Measurements from ENCODE around the gene GINS2.

DNA sequence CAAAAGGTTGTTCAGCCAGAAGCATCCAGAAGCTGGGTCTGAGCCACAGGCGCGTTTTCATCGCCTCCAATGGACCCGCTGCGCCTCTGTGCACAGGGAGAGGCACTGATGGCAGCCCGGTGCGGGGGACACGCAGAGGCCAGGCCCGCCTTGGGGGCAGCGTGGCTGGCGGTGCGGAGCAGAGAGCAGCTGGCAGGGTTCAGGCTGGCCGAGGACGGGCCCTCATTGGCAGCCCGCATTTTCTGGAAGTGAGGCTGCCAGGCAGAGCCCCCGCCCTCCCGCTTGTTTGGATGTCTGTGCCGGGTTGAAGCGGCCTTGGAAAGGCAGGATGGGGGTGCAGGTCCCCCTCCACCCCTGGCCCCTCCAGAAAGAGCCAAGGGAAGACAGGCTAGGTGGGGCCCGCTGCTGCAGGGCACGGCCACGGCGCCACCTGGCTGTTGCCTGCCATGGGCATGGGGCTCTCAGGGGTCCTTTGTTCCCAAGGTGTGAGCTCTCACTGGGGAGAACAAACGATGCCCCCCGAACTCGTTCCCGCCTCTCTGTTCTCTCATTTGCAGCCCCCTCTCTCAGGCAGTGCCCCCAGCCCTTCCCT is 56.9 kb downstream of the GINS2 start:
- TF ChIP-seq, protein P1, sequence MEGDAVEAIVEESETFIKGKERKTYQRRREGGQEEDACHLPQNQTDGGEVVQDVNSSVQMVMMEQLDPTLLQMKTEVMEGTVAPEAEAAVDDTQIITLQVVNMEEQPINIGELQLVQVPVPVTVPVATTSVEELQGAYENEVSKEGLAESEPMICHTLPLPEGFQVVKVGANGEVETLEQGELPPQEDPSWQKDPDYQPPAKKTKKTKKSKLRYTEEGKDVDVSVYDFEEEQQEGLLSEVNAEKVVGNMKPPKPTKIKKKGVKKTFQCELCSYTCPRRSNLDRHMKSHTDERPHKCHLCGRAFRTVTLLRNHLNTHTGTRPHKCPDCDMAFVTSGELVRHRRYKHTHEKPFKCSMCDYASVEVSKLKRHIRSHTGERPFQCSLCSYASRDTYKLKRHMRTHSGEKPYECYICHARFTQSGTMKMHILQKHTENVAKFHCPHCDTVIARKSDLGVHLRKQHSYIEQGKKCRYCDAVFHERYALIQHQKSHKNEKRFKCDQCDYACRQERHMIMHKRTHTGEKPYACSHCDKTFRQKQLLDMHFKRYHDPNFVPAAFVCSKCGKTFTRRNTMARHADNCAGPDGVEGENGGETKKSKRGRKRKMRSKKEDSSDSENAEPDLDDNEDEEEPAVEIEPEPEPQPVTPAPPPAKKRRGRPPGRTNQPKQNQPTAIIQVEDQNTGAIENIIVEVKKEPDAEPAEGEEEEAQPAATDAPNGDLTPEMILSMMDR (IDR thresholded peaks at IDR 0.05) = no peak
- TF ChIP-seq POLR2A (IDR thresholded peaks at IDR 0.05) (no peak), EP300 (IDR thresholded peaks at IDR 0.05) (no peak)

Measured in ovary (tissue), 3 donors.